ENCODE data around the gene PPP2R2B. TPM values are rescaled to one million over a fixed set of nuclear protein-coding genes. Genes with fewer than 3 reads are reported as not detected.

Gene PPP2R2B
- total and polyA plus RNA-seq, 2 donors (not counting 3 experiments of a cell fraction or from before 2014, with no cell fraction given) = not detected

DNA sequence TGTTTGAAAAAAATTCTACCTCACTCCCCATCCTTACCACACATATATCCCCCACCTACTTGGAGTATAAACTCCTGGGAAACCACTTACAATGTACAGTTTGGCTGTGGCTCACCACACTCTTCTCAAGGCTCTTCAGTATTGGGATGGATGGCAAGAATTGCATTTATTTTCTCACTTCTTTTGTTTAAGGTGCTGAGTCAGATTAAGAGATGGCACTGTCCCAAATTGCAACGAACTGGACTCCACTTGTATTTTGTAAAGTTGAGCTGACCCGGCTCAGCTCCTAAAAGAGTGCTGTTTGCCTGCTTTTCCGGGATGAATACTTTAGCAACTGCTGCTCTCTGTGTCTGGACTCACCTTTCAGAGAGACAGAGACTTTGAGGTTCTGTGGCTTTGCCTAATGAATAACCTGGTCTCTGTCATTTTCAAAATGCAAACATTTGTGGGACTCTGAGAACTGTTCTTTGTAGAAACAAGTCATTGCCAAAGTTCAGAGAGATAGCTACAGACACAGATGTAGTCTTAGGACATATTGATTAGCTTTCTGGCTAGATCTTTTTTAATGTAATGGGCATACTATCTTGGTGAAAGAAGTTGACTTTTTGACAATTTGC is 42.2 kb downstream of the PPP2R2B start:
- FAIRE-seq = no peak
- Histone ChIP-seq H3K27ac (ENCODE audit: insufficient read depth, low read depth, low read length) (no peak overlapping the region), H2AFZ (ENCODE audit: low read depth, low read length) (no peak overlapping the region), H3K4me3 (replicated peaks in 1 of 3; ENCODE audit: insufficient read depth in 1 of 3, low read depth in 1 of 3, low read length in 3 of 3) (no peak overlapping the region), H3K27me3 (ENCODE audit: control insufficient read depth in 2 of 2, insufficient read depth in 2 of 2, low read length in 2 of 2) (no peaks in the 10 kb centered on the region), H3K9me3 (replicated peaks; ENCODE audit: control insufficient read depth, insufficient read depth, low read length) (no peaks in the 10 kb centered on the region), H3K4me2 (ENCODE audit: insufficient read depth, low read length) (no peak overlapping the region), H3K79me2 (ENCODE audit: control insufficient read depth, insufficient read depth, low read length) (no peaks in the 10 kb centered on the region), H3K4me1 (ENCODE audit: control insufficient read depth, extremely low read depth, insufficient read depth, low read length) (no peaks in the 10 kb centered on the region), H3K9me1 (replicated peaks; ENCODE audit: control insufficient read depth, extremely low read depth, insufficient read depth, low read length) (no peaks in the 10 kb centered on the region), H4K20me1 (replicated peaks; ENCODE audit: control insufficient read depth, extremely low read depth, insufficient read depth, low read length) (no peaks in the 10 kb centered on the region), H3K36me3 (ENCODE audit: control insufficient read depth in 2 of 2, extremely low read depth in 1 of 2, insufficient read depth in 2 of 2, low read length in 2 of 2) (no peaks in the 10 kb centered on the region), H3K9ac (replicated peaks; ENCODE audit: extremely low read depth, insufficient read depth, low read length) (no peak overlapping the region)
- BruUV-seq (replicated peaks) = no TSS peak
- intact Hi-C loops (cut with micrococcal nuclease) (no loop called here), dilution Hi-C loops (cut with MboI; ENCODE audit: extremely low pct_ligation_motif_present, low sequenced_read_pairs) (no loop called here)
- ChIA-PET CTCF (no interaction called here), POLR2A (no interaction called here)
- DNase-seq (ENCODE audit: low read depth, low spot score) = no peak
- TF ChIP-seq JUN (IDR thresholded peaks at IDR 0.05; ENCODE audit: borderline replicate concordance, insufficient read depth, insufficient read length, low read depth) (no peak), POLR2A (IDR thresholded peaks at IDR 0.05; ENCODE audit: low read depth, low read length) (no peak), GATA2 (IDR thresholded peaks at IDR 0.05; ENCODE audit: insufficient read depth, insufficient read length, low read depth, low read length) (no peak), MYC (IDR thresholded peaks at IDR 0.05; ENCODE audit: low read depth, low read length) (no peak), FOS (IDR thresholded peaks at IDR 0.05; ENCODE audit: borderline replicate concordance, insufficient read depth, low read length) (no peak), EZH2 (IDR thresholded peaks at IDR 0.05; ENCODE audit: borderline replicate concordance, low read depth, low read length, severe bottlenecking) (no peak), POLR2AphosphoS5 (IDR thresholded peaks at IDR 0.05; ENCODE audit: insufficient read depth, low read depth, low read length) (no peak)
- TF ChIP-seq, protein P1, sequence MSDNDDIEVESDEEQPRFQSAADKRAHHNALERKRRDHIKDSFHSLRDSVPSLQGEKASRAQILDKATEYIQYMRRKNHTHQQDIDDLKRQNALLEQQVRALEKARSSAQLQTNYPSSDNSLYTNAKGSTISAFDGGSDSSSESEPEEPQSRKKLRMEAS (IDR thresholded peaks at IDR 0.05; ENCODE audit: insufficient read depth, insufficient read length) = no peak
- TF ChIP-seq, protein P2, sequence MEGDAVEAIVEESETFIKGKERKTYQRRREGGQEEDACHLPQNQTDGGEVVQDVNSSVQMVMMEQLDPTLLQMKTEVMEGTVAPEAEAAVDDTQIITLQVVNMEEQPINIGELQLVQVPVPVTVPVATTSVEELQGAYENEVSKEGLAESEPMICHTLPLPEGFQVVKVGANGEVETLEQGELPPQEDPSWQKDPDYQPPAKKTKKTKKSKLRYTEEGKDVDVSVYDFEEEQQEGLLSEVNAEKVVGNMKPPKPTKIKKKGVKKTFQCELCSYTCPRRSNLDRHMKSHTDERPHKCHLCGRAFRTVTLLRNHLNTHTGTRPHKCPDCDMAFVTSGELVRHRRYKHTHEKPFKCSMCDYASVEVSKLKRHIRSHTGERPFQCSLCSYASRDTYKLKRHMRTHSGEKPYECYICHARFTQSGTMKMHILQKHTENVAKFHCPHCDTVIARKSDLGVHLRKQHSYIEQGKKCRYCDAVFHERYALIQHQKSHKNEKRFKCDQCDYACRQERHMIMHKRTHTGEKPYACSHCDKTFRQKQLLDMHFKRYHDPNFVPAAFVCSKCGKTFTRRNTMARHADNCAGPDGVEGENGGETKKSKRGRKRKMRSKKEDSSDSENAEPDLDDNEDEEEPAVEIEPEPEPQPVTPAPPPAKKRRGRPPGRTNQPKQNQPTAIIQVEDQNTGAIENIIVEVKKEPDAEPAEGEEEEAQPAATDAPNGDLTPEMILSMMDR (IDR thresholded peaks at IDR 0.05; ENCODE audit: extremely low read depth in 1 of 2, insufficient read depth in 1 of 2, low read depth in 1 of 2, low read length in 2 of 2) = no peak
